ENCODE data around the gene FEZ2.

- TF ChIP-seq, protein P1, sequence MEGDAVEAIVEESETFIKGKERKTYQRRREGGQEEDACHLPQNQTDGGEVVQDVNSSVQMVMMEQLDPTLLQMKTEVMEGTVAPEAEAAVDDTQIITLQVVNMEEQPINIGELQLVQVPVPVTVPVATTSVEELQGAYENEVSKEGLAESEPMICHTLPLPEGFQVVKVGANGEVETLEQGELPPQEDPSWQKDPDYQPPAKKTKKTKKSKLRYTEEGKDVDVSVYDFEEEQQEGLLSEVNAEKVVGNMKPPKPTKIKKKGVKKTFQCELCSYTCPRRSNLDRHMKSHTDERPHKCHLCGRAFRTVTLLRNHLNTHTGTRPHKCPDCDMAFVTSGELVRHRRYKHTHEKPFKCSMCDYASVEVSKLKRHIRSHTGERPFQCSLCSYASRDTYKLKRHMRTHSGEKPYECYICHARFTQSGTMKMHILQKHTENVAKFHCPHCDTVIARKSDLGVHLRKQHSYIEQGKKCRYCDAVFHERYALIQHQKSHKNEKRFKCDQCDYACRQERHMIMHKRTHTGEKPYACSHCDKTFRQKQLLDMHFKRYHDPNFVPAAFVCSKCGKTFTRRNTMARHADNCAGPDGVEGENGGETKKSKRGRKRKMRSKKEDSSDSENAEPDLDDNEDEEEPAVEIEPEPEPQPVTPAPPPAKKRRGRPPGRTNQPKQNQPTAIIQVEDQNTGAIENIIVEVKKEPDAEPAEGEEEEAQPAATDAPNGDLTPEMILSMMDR (IDR thresholded peaks at IDR 0.05), result no peak
- no peak for TF ChIP-seq EP300 (IDR thresholded peaks at IDR 0.05; ENCODE audit: low read depth)
- TF ChIP-seq POLR2A (IDR thresholded peaks at IDR 0.05), result no peak
Measured at GRCh38 chr2:36523153-36523552, 74.8 kb downstream of the FEZ2 start.

Data from transverse colon (tissue), 3 donors.